ENCODE data around the gene ATP2B3. TPM values are rescaled to one million over a fixed set of nuclear protein-coding genes. Genes with fewer than 3 reads are reported as not detected.

Gene ATP2B3
- polyA plus RNA-seq, 1 donor (not counting 4 experiments of a cell fraction or from before 2014, with no cell fraction given), result not detected

- no peaks in the 10 kb centered on the region for H3K9me3 ChIP-seq (ENCODE audit: control insufficient read depth, low read depth, low read length)
- no peaks in the 10 kb centered on the region for H3K4me1 ChIP-seq (ENCODE audit: control insufficient read depth, extremely low read depth, insufficient read depth, low read length)
- DNase-seq (ENCODE audit: low read depth, low spot score), result no peak
- no peak overlapping the region for H3K9ac ChIP-seq (ENCODE audit: control insufficient read depth, extremely low read depth, insufficient read depth, low read length)
- TF ChIP-seq CTCF (optimal IDR thresholded peaks at IDR 0.05 in 1 of 3, IDR thresholded peaks at IDR 0.05 in 1 of 3, conservative IDR thresholded peaks at IDR 0.05 in 1 of 3; ENCODE audit: extremely low read depth in 1 of 3, insufficient read depth in 2 of 3, low read length in 3 of 3) (no peak), EZH2 (IDR thresholded peaks at IDR 0.05; ENCODE audit: low read length) (no peak)
- no peaks in the 10 kb centered on the region for H3K9me1 ChIP-seq (ENCODE audit: control insufficient read depth, extremely low read depth, insufficient read depth, low read length)
- no peak overlapping the region for H3K4me3 ChIP-seq (ENCODE audit: control insufficient read depth in 2 of 3, extremely low read depth in 1 of 3, insufficient read depth in 2 of 3, low read depth in 1 of 3, low read length in 3 of 3)
- no peak overlapping the region for H2AFZ ChIP-seq (ENCODE audit: control insufficient read depth, low read length)
- no peaks in the 10 kb centered on the region for H4K20me1 ChIP-seq (ENCODE audit: control insufficient read depth, extremely low read depth, insufficient read depth, low read length)
- no peaks in the 10 kb centered on the region for H3K27me3 ChIP-seq (ENCODE audit: control insufficient read depth, extremely low read depth, insufficient read depth, low read length)
- H3K36me3 ChIP-seq (ENCODE audit: control insufficient read depth in 2 of 2, extremely low read depth in 1 of 2, insufficient read depth in 2 of 2, low read length in 2 of 2), result no peaks in the 10 kb centered on the region
- FAIRE-seq, result no peak
- H3K27ac ChIP-seq (ENCODE audit: control insufficient read depth, insufficient read depth, low read length), result no peak overlapping the region
- dilution Hi-C loops (cut with MboI; ENCODE audit: extremely low pct_ligation_motif_present, low sequenced_read_pairs), result no loop called here
- no peaks in the 10 kb centered on the region for H3K79me2 ChIP-seq (ENCODE audit: control insufficient read depth, insufficient read depth, low read length)
- H3K4me2 ChIP-seq (ENCODE audit: control insufficient read depth, extremely low read depth, insufficient read depth, low read depth, low read length), result no peak overlapping the region
Observed at GRCh38 chrX:153620576-153620975, 103.1 kb downstream of the ATP2B3 start.

DNA sequence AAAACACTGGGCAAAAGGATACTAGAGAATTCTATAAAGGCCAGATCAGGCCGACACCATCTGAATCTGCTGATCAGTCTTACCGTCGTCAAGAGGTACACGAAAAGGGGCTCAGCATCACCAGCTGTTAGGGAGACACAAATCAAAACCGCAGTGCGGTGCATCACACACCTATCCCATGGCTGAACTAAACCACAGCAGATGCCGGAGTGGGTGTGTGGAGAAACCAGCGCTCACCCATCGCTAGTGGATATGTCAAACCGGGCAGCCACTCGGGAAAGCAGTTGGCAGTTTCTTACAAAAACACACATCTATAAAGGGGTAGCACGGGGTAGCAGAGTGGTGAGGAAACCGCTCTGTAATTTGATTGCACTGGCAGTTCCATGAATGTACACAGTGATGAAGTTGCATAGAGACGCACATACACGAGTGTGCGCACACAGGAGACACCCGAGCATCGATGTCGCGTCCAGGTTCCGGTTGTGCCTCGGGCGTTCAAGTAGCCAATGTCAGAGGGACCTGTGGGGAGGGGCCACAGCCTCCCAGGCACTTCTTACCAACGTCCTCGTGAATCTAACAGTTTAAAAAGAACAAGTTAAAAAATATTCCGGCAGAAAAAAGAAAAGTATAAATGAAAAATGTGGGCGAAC, 104.6 kb downstream of the ATP2B3 start:
- Histone ChIP-seq H3K9me3 (ENCODE audit: control insufficient read depth, low read depth, low read length) (no peaks in the 10 kb centered on the region), H3K9me1 (ENCODE audit: control insufficient read depth, extremely low read depth, insufficient read depth, low read length) (no peaks in the 10 kb centered on the region), H3K4me3 (ENCODE audit: control insufficient read depth in 2 of 3, extremely low read depth in 1 of 3, insufficient read depth in 2 of 3, low read depth in 1 of 3, low read length in 3 of 3) (no peak overlapping the region), H3K27ac (ENCODE audit: control insufficient read depth, insufficient read depth, low read length) (no peak overlapping the region), H3K79me2 (ENCODE audit: control insufficient read depth, insufficient read depth, low read length) (no peaks in the 10 kb centered on the region), H3K9ac (ENCODE audit: control insufficient read depth, extremely low read depth, insufficient read depth, low read length) (no peak overlapping the region), H3K27me3 (ENCODE audit: control insufficient read depth, extremely low read depth, insufficient read depth, low read length) (no peaks in the 10 kb centered on the region), H3K4me2 (ENCODE audit: control insufficient read depth, extremely low read depth, insufficient read depth, low read depth, low read length) (no peak overlapping the region), H3K4me1 (ENCODE audit: control insufficient read depth, extremely low read depth, insufficient read depth, low read length) (no peaks in the 10 kb centered on the region), H4K20me1 (ENCODE audit: control insufficient read depth, extremely low read depth, insufficient read depth, low read length) (no peaks in the 10 kb centered on the region), H3K36me3 (ENCODE audit: control insufficient read depth in 2 of 2, extremely low read depth in 1 of 2, insufficient read depth in 2 of 2, low read length in 2 of 2) (no peaks in the 10 kb centered on the region), H2AFZ (ENCODE audit: control insufficient read depth, low read length) (no peak overlapping the region)
- TF ChIP-seq EZH2 (IDR thresholded peaks at IDR 0.05; ENCODE audit: low read length), result no peak
- no peak for TF ChIP-seq CTCF (optimal IDR thresholded peaks at IDR 0.05 in 1 of 3, IDR thresholded peaks at IDR 0.05 in 1 of 3, conservative IDR thresholded peaks at IDR 0.05 in 1 of 3; ENCODE audit: extremely low read depth in 1 of 3, insufficient read depth in 2 of 3, low read length in 3 of 3)
- dilution Hi-C loops (cut with MboI; ENCODE audit: extremely low pct_ligation_motif_present, low sequenced_read_pairs), result no loop called here
- DNase-seq (ENCODE audit: low read depth, low spot score), result no peak
- no peak for FAIRE-seq

All from keratinocyte (primary cell).